Measurements from ENCODE around the gene DEPDC5. TPM values are rescaled to one million over a fixed set of nuclear protein-coding genes. Genes with fewer than 3 reads are reported as not detected.
"Not testable (repeated sequence)": the region's sequence is repeated elsewhere in the genome, so short reads cannot be mapped to it uniquely, and the experiment has no call there.

Gene DEPDC5
- total RNA-seq, 1 donor from 2014 or later: 12.4 TPM

GRCh38 chr22:31749636-31750364 is 4.0 kb upstream of the DEPDC5 start, which contains the start of gene PRR14L:
TSS of gene PRR14L (minus strand) at chr22:31750132. CDS start at chr22:31738860, 11,272 bp downstream.
- DNase-seq: peak; percentile 97

- no peak for DNase-seq
These were observed 3.2 kb upstream of the DEPDC5 start for GRCh38 chr22:31750365-31751284.

DNA sequence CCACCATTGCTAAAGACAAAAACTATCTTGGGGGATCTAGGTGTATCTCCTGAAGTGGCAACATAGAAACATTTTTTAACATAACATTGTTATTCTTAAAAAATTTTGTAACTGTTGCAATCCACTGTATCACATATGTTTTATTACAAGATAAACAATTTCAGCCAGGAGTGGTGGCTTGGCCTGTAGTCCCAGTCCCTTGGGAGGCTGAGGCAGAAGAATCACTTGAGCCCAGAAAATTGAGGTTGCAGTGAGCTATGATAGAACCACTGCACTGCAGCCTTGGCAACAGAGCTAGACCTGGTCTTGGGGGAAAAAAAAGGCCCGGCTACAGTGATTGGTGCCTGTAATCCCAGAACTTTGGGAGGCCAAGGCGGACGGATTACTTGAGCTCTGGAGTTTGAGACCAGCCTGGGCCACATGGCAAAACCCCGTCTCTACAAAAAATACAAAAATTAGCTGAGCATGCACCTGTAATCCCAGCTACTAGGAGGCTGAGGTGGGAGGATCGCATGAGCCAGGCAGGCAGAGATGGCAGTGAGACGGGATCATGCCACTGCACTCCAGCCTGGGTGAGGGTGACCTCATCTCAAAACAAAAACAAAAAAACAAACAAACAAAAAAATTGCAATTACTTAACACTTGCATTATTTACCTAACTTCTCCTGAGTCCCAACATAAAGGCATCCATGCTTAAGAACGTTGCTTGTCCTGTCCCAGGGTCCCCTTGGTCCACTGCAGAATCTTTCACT is 1.5 kb upstream of the DEPDC5 start:
- DNase-seq: no peak

DNA sequence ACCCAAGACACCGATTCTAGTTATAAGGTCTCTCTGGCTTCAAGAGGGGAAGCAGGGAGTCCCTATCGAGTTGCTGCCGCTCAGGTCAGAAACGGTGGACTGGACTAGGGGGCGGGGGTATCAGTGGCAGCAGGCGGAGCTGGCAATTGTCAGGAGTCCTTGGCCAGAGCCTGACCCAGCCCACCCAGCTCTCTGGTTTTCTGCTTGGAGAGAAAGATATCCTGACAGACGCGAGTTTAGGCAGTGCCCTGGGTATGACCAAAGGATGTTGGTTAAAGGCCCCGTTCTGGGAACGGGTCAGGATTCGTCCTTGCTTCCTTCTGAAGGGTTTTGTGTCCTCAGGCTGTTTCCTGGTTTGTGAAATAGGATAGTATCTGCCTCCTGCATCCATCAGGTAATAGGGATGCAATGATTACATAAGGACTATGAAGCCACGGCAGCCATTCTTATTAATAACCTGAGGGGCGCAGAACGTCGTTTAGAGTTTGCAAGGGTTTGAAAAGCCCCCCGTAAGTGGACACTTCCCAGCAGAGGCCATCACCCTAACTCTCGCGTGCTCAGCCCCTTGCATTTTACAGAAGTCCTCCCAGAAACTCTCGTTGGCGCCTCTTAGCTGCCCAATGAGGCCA is 700 bp upstream of the DEPDC5 start:
- DNase-seq: peak; percentile 72

DNA sequence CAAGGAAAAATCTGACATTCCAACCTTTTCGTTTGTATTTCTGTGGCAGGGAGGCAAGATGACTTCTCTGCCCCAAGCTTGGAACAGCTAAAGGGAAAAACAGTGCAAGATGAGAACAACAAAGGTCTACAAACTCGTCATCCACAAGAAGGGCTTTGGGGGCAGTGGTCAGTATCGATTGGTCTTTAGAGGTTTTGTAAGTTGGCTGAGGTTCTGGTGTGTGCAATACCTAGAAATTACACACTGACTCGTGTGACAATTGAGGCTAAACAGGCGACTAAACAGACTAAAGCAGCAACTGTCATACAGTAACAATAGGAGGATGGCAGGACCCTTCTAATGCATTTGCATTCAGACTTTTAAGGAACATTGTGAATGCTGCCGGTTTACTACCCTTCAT is 994 bp downstream of the DEPDC5 start:
- no peak for DNase-seq

- DNase-seq: no peak
These were observed 3.4 kb downstream of the DEPDC5 start for GRCh38 chr22:31757265-31757664.

DNA sequence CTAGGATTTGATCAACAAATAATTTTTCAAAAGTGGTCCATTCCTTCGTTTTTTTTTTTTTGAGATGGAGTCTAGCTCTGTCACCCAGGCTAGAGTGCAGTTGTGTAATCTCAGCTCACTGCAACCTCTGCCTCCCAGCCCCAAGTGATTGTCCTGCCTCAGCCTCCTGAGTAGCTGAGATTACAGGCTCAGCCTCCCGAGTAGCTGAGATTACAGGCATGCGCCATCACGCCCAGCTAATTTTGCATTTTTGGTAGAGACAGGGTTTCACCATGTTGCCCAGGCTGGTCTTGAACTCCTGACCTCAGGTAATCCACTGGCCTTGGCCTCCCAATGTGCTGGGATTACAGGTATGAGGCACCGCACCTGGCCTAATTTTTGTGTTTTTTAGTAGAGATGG is 5.0 kb downstream of the DEPDC5 start:
- not testable (repeated sequence) for DNase-seq

- peak; percentile 53 for DNase-seq
These were observed 11.0 kb downstream of the DEPDC5 start for GRCh38 chr22:31764785-31765184.

- DNase-seq: no peak
These were observed 14.7 kb downstream of the DEPDC5 start for GRCh38 chr22:31768422-31769059.

DNA sequence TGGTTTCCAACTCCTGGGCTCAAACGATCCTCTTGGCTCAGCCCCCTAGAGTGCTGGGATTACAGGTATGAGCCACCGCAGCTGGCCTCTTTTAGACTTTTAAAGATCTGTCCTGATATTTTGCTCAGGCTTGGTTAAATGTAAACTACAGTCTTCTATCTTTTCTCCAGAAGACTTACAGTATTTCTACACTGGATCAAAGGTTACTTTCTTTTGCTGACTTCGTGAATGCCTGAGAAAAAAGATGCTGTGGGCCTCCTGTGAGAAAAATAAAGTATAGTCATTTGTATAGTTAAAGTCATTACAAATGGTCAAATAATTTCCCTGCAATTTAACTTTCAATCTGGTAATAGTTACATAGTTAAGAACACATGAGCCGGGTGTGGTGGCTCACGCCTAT is 19.6 kb downstream of the DEPDC5 start:
- no peak for DNase-seq

DNA sequence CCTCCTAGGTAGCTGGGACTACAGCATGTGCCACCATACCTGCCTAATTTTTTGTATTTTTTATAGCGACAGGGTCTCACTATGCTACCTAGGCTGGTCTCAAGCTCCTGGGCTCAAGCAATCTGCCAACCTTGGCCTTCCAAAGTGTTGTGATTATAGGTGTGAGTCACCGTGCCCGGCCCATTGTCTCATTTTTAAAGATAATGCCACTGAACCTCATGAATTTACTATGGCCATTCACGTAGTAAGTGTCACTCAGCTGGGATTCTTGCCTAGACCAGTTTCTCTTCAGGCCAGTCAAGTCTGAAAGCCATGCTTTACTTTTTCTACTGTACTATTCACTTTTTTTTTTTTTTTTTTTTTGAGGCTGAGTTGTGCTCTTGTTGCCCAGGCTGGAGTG is 22.4 kb downstream of the DEPDC5 start:
- DNase-seq: peak; percentile 51

- DNase-seq: no peak
These were observed 36.0 kb downstream of the DEPDC5 start for GRCh38 chr22:31789803-31790202.

DNA sequence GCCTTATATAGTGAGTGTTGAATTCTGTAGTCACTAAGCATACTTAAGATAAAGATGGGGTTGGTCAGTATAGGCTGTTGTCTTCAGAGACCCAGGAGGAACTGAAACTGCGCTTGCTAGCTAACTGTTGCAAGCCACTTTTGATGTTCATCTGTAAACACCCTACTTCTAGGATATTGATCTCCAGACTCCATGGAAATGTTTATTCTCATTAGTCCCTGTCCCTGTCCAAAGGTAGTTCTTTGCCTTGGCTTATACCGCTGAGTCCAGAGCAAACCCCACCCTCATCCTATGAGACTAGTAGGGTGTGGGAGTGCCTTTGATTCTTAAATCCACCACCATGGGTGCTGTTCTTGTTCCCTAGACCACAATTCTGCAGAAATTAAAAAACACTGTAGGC is 36.4 kb downstream of the DEPDC5 start:
- DNase-seq: no peak

DNA sequence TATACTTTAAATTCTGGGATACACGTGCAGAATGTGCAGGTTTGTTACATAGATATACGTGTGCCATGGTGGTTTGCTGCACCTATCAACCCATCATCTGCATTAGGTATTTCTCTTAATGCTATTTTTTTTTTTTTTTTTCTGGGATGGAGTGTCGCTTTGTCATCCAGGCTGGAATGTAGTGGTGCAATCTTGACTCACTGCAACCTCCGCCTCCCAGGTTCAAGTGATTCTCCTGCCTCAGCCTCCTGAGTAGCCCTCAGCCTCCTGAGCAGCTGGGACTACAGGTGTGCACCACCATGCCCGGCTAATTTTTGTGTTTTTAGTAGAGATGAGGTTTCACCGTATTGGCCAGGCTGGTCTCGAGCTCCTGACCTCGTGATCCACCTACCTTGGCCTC is 45.5 kb downstream of the DEPDC5 start:
- DNase-seq: not testable (repeated sequence)

GRCh38 chr22:31800065-31800464 is 46.2 kb downstream of the DEPDC5 start:
- DNase-seq: peak; percentile 3

DNA sequence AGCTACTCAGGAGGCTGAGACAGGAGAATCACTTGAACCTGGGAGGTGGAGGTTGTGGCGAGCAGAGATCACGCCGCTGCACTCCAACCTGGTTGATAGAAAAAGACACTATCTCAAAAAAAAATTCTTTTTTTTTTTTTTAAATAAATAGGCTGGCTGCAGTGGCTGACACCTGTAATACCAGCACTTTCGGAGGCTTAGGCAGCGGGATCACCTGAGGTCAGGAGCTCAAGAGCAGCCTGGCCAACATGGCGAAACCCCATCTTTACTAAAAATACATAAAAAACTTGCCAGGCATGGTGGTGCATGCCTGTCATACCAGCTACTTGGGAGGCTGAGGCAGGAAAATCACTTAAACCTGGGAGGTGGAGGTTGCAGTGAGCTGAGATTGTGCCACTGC is 47.0 kb downstream of the DEPDC5 start:
- DNase-seq: not testable (repeated sequence)

DNA sequence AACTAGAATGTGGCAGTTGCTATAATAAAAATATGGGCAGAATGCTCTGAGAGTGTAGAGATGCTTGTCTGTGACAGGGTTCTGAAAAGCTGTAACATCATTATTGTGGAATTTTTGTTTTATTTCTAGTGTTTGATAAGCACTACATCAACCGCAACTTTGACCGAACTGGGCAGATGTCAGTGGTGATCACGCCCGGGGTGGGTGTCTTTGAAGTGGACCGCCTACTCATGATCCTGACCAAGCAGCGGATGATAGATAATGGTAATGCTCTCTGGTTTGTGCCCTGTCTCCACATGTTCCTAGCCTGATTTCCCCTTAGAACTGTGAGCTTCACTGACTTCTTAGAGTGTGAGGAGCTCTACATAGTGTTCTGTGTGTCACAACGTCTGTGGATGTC is 48.8 kb downstream of the DEPDC5 start:
- no peak for DNase-seq

DNA sequence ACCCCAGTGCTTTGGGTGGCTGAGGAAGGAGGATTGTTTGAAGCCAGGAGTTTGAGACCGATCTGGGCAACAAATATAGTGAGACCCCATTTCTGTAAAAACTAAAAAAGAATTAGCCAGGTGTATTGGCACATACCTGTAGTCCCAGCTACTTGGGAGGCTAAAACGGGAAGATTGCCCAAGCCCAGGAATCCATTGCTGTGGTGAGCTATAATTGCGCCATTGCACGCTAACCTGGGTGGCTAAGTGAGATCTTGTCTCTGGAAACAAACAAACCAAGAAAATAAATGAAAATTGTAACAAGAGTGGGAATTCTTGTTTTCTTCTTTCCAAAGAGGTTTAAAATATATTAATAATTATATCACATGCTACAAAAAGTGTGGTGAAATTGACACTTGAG is 52.9 kb downstream of the DEPDC5 start:
- no peak for DNase-seq

DNA sequence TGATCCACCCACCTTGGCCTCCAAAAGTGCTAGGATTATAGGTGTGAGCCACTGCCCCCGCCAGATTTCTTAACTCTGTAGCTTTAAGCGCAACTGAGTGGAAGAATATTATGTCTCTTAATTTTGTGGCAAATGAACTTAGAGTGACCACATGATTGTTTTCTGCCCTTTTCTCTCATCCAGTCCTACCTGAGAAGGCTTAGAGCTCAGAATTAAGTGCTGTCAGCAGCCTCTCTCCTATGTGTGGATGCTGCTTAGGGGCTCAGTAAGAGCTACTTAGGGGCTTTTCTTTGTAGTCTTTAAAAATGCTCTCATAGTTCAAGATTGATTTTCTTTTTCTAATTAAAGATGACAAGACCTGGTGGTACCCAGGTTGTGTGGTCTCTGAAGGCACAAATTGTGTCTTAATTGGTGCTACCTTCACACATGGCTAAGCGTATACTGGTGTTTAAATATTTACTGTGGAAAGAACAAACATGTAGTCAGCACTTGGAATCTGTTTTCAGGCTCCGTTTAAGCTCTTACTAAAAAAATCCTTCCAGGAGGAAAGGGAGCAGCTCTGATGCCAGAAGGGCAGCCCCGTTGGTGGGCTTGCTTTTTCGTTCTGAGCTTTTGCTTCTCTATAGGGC is 59.3 kb downstream of the DEPDC5 start:
- DNase-seq: no peak

GRCh38 chr22:31813898-31814297 is 60.1 kb downstream of the DEPDC5 start:
- DNase-seq: not testable (repeated sequence)

- DNase-seq: no peak
These were observed 61.1 kb downstream of the DEPDC5 start for GRCh38 chr22:31814942-31815341.
